Bronchial epithelial cell (primary cell): ENCODE results near the gene TEX9. TPM values are rescaled to one million over a fixed set of nuclear protein-coding genes. Genes with fewer than 3 reads are reported as not detected.

Source experiments
- DNase-seq: peaks from one replicate; pipeline ENCODE4 v3.0.0-alpha.2; 2010; ENCODE audit warnings: low read depth
- FAIRE-seq: peaks from 2 replicates; lab custom pipeline; 2011; peaks lifted over from hg19 to GRCh38; lab: Jason Lieb, UNC
- H3K27me3 ChIP-seq: 2 replicates; pipeline ENCODE4 v1.5.1; 2011; ENCODE audit warnings: low read length; ENCODE audit not compliant: control insufficient read depth, insufficient read depth
- H3K36me3 ChIP-seq: 2 replicates; pipeline ENCODE4 v1.5.1; 2011; ENCODE audit warnings: low read length; ENCODE audit not compliant: control insufficient read depth, insufficient read depth
- H3K4me3 ChIP-seq: 2 replicates; pipeline ENCODE4 v1.5.1; 2011; ENCODE audit warnings: mild to moderate bottlenecking, low read depth, low read length, control low read depth
- total RNA-seq: library from RNA; depleted of rRNA; stranded (reverse); fragments of >200 nt; gene quantifications from 2 replicates; pipeline ENCODE4 v1.2.1, GENCODE V29; 2014
- TF ChIP-seq, protein P1 (sequence below): IDR thresholded peaks from 2 replicates; pipeline ENCODE4 v1.5.1; 2011; ENCODE audit warnings: mild to moderate bottlenecking, moderate library complexity, low read length, control low read depth, inconsistent platforms; ENCODE audit not compliant: insufficient read depth, severe bottlenecking

TEX9 gene
- total RNA-seq, 1 donor from 2014 or later: 2.6 TPM

DNA sequence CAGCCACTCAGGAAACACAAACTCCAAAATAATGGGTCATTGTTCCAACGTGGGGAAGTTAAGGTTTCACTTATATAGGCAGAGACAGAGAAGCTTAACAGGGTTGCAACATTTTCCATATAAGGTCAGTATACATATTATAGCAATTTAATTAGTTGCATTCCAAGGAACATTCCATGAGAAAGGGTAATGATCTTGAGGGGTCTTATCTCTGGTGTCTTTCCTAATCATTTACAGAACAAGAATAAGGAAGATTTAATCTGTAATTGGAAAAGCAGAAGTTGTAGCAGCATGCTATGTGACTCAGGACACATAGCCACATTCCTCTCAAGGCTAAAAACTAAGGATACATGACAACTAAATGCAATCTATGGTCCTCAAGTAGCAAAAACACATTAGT is 94.8 kb downstream of the TEX9 start:
- DNase-seq (no peak), FAIRE-seq (no peak)
- TF ChIP-seq, protein P1, sequence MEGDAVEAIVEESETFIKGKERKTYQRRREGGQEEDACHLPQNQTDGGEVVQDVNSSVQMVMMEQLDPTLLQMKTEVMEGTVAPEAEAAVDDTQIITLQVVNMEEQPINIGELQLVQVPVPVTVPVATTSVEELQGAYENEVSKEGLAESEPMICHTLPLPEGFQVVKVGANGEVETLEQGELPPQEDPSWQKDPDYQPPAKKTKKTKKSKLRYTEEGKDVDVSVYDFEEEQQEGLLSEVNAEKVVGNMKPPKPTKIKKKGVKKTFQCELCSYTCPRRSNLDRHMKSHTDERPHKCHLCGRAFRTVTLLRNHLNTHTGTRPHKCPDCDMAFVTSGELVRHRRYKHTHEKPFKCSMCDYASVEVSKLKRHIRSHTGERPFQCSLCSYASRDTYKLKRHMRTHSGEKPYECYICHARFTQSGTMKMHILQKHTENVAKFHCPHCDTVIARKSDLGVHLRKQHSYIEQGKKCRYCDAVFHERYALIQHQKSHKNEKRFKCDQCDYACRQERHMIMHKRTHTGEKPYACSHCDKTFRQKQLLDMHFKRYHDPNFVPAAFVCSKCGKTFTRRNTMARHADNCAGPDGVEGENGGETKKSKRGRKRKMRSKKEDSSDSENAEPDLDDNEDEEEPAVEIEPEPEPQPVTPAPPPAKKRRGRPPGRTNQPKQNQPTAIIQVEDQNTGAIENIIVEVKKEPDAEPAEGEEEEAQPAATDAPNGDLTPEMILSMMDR: no peak
- Histone ChIP-seq H3K36me3 (no peaks in the 10 kb centered on the region), H3K4me3 (no peak overlapping the region), H3K27me3 (no peaks in the 10 kb centered on the region)

DNA sequence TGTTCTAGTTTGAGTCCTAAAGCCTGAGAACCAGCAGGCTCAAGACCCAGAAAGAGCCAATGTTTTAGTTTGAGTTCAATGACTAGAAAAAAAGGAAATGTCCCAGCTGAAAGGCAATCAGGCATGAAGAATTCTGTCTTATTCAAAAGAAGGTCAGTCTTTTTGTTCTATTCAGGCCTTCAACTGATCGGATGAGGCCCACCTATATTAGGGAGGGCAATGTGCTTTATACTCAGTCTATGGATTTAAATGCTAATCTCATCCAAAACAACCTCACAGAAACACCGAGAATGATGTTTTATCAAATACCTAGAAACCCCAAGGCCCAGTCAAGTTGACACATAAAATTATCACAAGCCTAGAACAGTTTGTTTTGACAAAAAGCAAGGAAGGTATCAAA is 95.7 kb downstream of the TEX9 start:
- no peak overlapping the region for H3K4me3 ChIP-seq
- H3K36me3 ChIP-seq: no peaks in the 10 kb centered on the region
- FAIRE-seq: no peak
- DNase-seq: no peak
- TF ChIP-seq, protein P1: no peak
- no peaks in the 10 kb centered on the region for H3K27me3 ChIP-seq

DNA sequence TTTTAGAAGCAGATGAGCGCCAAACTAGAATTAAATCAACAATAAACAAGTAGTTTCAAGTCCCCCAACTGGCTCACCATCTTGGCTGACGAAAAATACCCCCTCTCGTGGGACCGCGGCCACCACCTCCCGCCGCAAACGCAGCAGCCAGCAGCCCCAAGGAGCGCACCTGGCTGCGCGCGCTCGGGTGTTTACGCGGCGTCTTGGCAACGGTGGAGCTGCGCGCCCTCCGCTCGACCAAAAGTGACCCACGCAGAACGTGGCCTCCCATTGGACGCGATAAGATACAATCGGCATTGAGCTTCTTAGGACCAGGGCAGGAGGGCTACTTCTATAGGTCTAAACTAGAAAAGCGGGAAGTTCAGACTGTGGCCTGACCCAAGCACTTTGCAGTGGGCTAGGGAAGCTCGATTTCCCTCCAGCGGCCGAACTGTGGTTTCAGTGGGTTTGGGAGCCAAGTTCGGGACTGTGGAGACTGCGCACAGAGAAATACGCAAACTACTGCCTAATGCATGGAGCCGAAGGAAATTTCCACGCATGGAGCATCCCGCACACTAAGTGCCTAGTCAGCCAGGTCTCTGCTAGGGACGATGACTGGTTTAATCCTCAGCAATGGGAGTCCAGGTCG is 99.8 kb downstream of the TEX9 start, which contains the start of gene MNS1:
MNS1 (minus strand) TSS at position 245 of the 628 bp plus-strand sequence; CDS start at position 80, 165 bp downstream.
- FAIRE-seq: no peak
- peak within 1 kb of the TSS; percentile 44 for H3K4me3 ChIP-seq
- no peaks in the 10 kb centered on the region for H3K36me3 ChIP-seq
- peak; percentile 96 for DNase-seq
- TF ChIP-seq, protein P1: no peak
- H3K27me3 ChIP-seq: no peaks in the 10 kb centered on the region

DNA sequence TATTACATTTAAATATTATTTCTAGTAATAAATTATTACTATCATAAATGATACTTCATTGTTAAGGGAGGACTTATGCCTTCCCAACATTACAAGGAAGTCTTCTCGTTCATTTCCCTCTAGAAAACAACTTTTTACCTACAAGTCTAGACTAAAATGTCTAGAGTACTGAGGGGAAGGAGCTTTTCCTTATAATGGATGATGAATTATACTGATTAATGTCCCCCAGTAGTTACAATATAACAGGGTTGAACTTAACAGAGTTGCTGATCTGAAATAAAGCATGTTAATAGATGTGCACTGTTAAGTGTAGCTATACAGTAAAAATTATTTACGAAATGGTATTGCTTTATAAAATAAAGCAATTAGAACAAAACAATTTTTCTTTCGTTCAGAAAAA is 102.4 kb downstream of the TEX9 start:
- Histone ChIP-seq H3K36me3 (no peaks in the 10 kb centered on the region), H3K4me3 (no peak overlapping the region), H3K27me3 (no peaks in the 10 kb centered on the region)
- FAIRE-seq (no peak), DNase-seq (no peak)
- TF ChIP-seq, protein P1: no peak

DNA sequence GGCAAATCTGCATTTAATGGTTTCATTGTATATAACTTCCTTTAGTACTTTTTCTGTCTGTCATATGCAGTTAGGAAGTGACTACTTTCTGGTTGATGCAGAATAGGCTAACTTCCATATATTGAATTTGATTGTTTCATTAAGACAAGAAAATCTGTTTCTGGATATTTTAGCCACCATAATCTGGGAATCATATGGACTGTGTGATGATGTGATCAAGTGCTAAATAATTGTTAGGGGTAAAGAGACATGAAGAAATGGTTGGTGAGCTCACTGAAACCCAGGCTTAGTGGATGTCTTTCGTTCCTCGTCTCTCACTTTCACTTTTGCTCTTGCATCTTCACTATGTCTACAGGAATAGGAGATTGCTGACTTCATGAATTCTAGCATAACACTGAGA is 103.2 kb downstream of the TEX9 start:
- no peak overlapping the region for H3K4me3 ChIP-seq
- TF ChIP-seq, protein P1: no peak

DNA sequence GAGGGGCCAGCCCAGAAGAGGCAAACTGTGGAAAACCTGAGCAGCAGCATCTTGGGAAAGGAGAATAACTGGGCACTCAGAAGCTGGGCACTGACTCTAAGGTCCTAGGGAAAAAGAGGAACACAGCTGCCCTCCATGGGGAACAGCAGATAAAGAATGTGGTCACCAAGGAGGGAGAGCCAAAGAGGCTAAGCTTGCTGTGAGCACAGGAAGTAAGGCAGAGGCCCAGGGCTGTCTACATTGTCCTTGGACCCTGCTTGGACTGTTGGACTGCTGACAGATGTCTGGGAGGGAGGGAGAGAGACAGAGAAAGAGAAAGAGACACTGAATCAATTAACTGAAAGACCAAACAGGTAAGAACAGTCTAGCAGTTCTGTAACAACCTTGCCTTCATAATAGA is 104.3 kb downstream of the TEX9 start:
- no peak for DNase-seq
- Histone ChIP-seq H3K4me3 (no peak overlapping the region), H3K27me3 (no peaks in the 10 kb centered on the region), H3K36me3 (no peaks in the 10 kb centered on the region)
- TF ChIP-seq, protein P1: no peak
- FAIRE-seq: no peak

More for the DNA sequence above, 103.2 kb downstream of the TEX9 start:
- FAIRE-seq (no peak), DNase-seq (no peak)
- Histone ChIP-seq H3K27me3 (no peaks in the 10 kb centered on the region), H3K36me3 (no peaks in the 10 kb centered on the region)
